Forelimb muscle (tissue), 1 donor: Measurements from ENCODE around the gene CIDEA. TPM values are rescaled to one million over a fixed set of nuclear protein-coding genes. Genes with fewer than 3 reads are reported as not detected.

Source experiments
- DNase-seq: peaks from one replicate; pipeline ENCODE4 v3.0.0-alpha.2; 2013; ENCODE audit warnings: low read depth
- polyA plus RNA-seq: library from polyadenylated mRNA; unstranded; fragments of 120-200 nt; gene quantifications from one replicate; pipeline ENCODE4 v1.2.1, GENCODE V29; 2013; ENCODE audit not compliant: insufficient read length

Gene CIDEA
- polyA plus RNA-seq, 1 donor: not detected

DNA sequence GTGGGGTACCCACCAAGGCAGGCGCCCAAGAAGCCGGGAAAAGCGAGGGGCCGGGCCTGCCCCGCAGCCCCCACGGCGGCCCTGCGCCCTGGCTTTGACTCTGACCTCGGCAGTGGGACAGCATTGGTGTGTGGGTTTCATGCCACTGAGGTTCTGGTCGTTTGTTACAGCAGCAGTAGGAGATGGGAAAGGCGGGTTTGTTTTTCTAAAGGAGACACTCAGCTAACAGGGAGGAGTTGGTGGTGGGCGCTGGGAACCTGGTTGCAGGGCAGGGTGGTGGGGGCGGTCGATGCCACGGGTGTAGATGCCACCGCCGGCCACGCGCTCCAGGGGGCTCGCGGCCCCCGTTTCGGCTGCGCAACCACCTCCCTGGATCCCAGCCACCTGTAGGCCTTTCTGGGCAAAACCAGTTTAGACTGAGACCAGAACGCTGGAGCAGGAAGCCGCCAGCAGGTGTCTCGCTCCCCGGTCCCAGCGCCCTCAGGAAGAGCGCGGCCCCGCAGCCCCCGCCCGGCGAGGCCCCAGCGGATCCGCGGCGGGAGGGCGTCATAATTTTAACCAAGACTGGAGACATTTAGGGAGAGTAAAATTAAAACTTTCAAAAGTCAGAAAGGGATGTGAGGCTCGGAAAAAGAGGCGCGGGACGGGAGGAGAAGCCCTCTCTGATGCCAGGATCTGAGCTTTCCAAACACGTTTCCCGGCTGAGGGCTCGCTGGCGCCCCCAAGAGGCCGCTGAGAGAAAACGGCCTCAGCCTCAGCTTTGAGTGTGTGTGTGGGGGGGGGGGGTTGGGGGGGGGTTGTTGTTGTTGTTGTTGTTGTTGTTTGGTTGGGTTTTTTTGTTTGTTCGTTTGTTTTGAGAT, 17.4 kb downstream of the CIDEA start:
- DNase-seq: peak; percentile 44

- DNase-seq: no peak
Measured at GRCh38 chr18:12274793-12275192, 20.6 kb downstream of the CIDEA start.

- DNase-seq: no peak
Measured at GRCh38 chr18:12276736-12277554, 22.8 kb downstream of the CIDEA start.

- DNase-seq: no peak
Measured at GRCh38 chr18:12278215-12278671, 24.1 kb downstream of the CIDEA start.

DNA sequence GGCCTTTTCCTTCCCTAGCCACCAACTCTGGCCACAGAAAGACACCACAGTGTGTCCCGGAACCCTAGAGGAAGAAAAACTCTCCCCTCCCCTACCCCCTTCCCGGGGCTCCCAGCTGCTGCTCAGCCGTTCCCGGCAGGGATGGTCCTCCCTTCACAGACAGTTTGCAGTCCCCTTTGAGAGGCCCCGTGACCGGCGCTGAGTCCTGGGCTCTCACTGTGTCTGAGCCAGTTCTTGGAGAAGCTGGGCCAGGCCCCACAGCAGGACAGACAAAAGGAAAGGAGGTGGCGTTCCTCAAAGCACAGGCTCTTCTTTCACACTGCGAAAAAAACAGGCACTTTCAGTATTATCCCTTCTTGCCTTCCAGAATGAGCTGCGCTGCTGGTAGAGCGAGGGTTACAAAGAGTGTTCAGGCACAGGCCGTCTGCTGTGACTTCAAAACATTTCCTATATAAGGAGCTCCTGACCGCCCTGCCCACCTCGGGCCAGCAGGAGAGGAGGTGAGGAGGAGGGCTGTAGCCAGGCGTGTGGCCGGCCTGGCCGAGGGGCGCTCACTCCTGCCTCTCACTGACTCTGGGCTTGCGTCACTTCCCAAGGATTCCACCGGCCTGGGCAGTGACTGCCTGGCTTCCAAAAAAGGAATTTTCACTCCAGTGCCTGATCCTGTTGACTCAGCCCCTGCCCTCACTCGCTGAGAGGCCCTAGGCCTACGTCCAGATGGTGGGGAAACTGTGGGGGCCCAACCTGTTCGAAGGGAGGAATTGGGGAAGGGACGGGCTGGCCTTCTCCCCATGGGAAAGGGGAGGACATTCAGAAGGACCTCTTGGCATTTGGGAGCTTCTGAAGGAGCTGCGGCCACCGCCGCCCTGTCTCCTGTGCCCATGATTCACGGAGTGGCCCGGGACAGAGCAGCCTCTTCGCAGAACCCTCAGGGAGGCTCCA, 24.9 kb downstream of the CIDEA start:
- peak; percentile 47 for DNase-seq

- no peak for DNase-seq
Measured at GRCh38 chr18:12279781-12280531, 25.8 kb downstream of the CIDEA start.

DNA sequence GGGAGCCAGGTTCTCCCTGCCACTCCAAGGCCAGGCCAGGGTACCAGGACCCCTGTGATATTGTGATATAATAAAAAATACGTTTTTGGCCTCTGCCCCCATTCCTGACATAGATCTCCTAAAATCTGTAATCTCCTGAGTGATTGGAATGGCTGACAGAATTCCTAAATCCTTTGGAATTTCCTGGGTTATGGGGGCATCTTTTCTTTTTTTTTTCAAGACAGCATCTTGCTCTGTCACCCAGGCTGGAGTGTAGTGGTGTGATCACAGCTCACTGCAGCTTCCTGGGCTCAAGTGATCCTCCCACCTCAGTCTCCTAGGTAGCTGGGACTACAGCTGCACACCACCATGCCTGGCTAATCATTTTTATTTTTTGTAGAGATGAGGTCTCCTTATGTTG, 27.7 kb downstream of the CIDEA start:
- DNase-seq: no peak

DNA sequence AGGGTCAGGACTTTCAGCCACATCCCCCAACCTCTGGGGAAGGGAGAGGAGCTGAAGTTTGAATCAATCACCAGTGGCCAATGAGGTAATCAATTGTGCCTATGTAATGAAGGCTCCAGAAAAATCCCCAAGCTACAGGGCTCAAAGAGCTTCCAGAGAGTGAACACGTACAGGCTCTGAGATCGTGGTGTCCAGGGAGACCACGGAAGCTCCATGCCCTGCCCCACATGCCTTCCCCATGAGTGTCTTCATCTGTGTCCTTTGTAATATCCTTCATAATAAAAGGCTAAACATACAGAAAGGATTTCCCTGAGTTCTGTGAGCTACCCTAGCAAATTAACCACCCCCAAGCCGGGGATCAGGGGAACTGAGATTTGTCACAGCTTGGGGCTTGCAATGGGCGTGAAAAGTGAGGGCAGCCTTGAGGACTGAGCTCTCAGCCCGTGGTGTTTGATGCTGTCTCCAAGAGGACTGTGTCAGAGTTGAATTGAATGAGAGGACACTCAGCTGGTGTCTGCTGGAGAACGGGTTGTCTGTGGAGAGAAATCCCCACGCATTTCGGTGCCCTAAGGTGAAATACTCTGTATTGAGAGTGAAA, 28.4 kb downstream of the CIDEA start:
- no peak for DNase-seq

GRCh38 chr18:12283256-12283655, 29.1 kb downstream of the CIDEA start:
- no peak for DNase-seq

GRCh38 chr18:12283666-12284065, 29.5 kb downstream of the CIDEA start:
- DNase-seq: no peak

DNA sequence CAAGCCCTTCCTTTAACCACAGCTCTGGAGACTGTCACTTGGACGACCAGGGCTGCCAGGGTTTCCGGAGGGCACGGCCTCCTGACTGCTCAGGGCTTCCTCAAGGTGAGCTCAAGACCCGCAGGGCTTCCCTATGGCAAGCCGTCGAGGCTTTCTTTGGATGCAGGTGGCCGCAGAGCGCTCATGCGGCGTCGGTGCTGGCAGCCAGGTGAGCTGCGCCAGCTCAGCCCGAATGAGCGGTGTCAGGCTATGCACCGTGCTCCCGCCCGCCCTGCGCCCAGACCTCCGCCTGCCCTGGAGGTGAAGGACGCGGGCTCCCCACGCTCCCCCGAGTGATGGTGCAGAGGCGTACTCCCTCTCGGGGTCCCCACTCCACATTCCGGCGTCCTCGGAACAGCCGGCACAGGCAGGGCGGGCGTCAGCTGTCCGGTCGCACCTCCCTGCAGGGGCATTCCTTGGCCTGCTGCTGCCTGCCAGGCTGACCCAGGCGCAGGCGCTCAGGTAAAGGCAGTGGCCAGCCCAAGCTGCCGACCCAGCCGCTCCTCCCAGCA, 33.0 kb downstream of the CIDEA start:
- DNase-seq: no peak

DNA sequence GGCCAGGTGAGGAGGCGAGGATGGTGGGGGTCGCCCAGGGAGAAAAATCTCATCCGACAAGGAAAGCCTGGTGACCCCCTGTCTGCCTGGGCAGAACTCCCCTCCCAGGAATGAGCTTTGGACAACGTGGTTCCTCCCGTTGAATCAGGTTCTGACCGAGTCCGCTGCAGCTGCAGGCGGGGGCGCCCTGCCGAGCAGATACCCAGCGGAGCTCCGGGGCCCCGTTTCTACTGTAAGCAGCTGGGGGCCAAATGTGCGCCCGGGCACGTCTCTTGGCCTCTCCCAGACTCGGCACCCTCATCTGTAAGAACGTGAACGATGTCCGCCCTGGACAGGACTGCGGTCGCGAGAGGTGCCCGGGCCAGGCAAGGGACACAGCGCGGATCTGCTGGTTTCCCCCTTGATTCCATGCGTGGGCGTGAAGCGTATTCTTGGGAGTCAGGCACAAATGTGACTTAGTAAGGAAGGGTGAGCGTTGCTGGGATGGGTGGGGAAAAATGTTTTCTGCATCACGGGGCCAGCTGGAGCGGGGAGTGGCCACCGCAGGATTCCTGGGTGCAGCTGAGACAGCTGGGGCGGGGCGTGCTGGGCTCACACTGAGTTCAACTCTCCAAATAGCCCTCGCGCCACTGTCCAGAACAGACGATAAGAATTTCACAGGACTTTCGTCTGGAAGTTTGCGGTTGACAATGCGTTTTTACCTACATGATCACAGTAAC, 33.7 kb downstream of the CIDEA start:
- DNase-seq: peak; percentile 43

- no peak for DNase-seq
Measured at GRCh38 chr18:12288403-12288755, 34.2 kb downstream of the CIDEA start.

DNA sequence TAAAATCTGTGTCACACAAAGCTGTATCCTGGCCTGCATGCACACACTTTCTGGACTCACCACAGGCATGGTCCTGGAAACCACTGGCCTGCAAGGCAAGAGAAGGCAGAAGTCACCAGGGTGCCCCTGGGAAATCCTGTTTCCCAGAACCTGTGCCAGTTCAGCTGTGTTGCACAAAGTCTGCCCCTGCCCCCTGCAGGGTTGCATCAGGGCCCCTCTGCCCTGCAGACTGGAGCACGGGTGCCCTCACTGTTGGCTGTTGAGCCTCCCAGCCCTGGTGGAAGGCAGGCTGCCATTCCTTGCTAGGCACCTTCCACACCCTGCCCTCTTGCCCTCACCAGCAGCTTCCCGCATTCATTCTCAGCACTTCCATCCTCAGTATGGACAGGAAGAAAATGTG, 35.9 kb downstream of the CIDEA start:
- no peak for DNase-seq

GRCh38 chr18:12291161-12291560, 37.0 kb downstream of the CIDEA start:
- DNase-seq: no peak

DNA sequence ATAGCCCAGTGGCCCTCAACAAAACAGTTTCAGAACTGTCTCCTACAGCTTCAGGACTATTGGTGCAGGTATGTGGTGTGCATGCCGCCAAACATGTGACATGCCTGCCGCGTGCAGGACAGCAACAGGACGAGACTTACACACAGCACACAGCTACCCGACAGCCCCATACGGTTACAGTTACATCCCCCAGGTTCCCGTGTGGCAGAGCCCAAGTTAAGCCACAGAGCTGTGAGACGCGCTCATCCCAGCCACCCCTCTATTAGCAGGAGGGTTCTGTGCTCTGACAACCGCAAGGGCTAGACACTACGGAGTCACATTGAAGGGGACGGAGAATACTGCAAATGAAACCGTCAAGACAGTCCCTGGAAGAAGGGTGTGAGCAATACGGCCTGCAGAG, 37.5 kb downstream of the CIDEA start:
- no peak for DNase-seq

- no peak for DNase-seq
Measured at GRCh38 chr18:12293831-12294230, 39.7 kb downstream of the CIDEA start.

- DNase-seq: no peak
Measured at GRCh38 chr18:12295389-12296086, 41.4 kb downstream of the CIDEA start.

- no peak for DNase-seq
Measured at GRCh38 chr18:12296087-12296403, 41.9 kb downstream of the CIDEA start.
